ENCODE results near the gene IGFBPL1. TPM values are rescaled to one million over a fixed set of nuclear protein-coding genes. Genes with fewer than 3 reads are reported as not detected.

The IGFBPL1 gene
- total RNA-seq, 4 donors from 2014 or later, result not detected

DNA sequence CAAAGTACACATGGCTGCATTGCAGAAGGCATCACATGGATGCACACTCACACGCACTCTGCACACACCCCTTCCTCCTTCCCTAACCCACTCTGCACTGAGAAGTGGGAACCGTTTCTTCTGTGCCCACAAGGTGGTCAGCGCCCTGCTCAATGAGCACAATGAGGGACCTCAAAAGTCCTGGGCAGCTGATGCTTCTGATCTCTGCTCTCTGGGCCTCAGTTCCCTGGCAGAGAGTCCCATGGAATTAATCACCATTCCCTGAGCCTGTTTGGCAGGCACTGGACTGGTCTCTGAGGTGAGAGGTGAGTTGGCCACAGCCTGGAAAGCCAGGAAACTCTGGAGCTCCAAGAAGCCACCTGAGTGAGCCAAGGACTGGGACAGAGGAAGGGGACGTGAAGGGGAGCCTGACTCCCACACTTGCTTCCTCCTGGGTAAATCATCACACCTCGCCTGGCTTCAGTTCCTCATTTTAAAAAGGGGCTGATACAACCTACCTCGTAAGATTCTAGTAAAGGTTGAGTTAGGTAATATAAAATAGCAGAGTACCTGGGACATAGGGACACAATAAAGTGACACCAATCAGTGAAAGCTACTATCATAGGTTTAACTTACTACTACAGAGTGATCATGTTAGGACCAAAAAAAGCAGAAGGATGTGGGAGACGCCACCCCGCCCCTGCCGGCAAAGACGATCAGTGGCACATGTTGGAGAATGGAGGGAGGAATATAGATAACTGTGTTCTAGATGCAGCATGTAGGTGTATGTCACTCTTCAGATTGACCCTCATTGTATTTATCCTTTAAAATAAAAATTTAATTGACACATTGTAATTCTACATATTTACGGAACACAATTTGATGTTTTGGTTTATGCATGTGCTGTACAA, 21.1 kb upstream of the IGFBPL1 start:
- intact Hi-C loops (cut with DNase I; ENCODE audit: low total_unique reads), result no loop called here
- TF ChIP-seq, protein P1, sequence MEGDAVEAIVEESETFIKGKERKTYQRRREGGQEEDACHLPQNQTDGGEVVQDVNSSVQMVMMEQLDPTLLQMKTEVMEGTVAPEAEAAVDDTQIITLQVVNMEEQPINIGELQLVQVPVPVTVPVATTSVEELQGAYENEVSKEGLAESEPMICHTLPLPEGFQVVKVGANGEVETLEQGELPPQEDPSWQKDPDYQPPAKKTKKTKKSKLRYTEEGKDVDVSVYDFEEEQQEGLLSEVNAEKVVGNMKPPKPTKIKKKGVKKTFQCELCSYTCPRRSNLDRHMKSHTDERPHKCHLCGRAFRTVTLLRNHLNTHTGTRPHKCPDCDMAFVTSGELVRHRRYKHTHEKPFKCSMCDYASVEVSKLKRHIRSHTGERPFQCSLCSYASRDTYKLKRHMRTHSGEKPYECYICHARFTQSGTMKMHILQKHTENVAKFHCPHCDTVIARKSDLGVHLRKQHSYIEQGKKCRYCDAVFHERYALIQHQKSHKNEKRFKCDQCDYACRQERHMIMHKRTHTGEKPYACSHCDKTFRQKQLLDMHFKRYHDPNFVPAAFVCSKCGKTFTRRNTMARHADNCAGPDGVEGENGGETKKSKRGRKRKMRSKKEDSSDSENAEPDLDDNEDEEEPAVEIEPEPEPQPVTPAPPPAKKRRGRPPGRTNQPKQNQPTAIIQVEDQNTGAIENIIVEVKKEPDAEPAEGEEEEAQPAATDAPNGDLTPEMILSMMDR (IDR thresholded peaks at IDR 0.05), result no peak
- TF ChIP-seq POLR2A (IDR thresholded peaks at IDR 0.05), result no peak
- DNase-seq (ENCODE audit: low spot score in 2 of 2), result no peak

DNA sequence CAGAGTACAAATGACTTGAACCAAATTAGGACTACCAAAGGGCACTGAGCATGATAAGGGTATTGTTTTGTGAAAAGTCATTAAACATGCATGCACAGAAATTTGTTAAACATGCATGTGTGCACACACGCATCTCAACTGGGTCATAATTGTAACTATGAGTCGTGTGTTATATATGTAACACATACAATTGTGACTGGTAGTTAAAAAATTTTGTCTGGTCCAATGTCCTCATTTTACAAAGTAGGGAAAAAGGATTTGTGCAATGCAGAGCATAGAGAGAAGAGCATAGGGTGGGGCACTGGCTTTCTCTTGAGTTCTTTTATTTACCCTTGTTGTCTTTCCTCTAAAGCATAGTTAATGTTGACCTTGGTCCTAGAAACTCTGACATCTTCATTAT, 19.3 kb upstream of the IGFBPL1 start:
- no peak for TF ChIP-seq POLR2A (IDR thresholded peaks at IDR 0.05)
- TF ChIP-seq, protein P1 (IDR thresholded peaks at IDR 0.05), result no peak
- no peak for DNase-seq (ENCODE audit: low spot score in 2 of 2)
- H3K4me3 ChIP-seq (ENCODE audit: low read depth, poor library complexity, severe bottlenecking), result no peak overlapping the region
- intact Hi-C loops (cut with DNase I; ENCODE audit: low total_unique reads), result no loop called here
- WGBS, 2 donors, result 48 to 54% methylated on average over 2 of the region's 2 CpGs

More for the DNA sequence above, 21.1 kb upstream of the IGFBPL1 start:
- 68 to 73% methylated on average over 11 of the region's 11 CpGs for WGBS, 2 donors
- no peak overlapping the region for H3K4me3 ChIP-seq (ENCODE audit: low read depth, poor library complexity, severe bottlenecking)

DNA sequence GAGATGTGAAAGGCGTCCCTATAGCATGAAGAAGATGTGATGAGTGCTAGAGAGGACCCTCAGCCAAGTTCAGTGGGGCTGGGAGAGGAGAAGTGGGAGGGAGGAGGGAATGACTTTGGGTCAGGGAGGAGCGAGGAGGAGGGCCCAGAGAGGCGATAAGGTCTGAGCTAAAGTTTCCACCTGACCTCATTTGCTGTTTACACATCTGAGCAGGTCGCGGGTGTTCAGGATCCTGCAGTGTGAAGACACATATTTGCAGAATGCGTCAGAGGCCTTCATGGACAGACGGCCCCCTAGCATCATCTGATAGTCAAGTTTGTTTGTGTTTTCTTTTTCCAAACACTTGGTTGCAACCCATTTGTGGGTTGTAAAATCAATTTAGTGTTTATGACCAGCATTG, 18.9 kb upstream of the IGFBPL1 start:
- intact Hi-C loops (cut with DNase I; ENCODE audit: low total_unique reads), result no loop called here
- TF ChIP-seq POLR2A (IDR thresholded peaks at IDR 0.05), result no peak
- TF ChIP-seq, protein P1 (IDR thresholded peaks at IDR 0.05), result no peak
- WGBS, 2 donors, result 69 to 76% methylated on average over 7 of the region's 7 CpGs
- DNase-seq (ENCODE audit: low spot score in 2 of 2), result no peak
- H3K4me3 ChIP-seq (ENCODE audit: low read depth, poor library complexity, severe bottlenecking), result no peak overlapping the region

DNA sequence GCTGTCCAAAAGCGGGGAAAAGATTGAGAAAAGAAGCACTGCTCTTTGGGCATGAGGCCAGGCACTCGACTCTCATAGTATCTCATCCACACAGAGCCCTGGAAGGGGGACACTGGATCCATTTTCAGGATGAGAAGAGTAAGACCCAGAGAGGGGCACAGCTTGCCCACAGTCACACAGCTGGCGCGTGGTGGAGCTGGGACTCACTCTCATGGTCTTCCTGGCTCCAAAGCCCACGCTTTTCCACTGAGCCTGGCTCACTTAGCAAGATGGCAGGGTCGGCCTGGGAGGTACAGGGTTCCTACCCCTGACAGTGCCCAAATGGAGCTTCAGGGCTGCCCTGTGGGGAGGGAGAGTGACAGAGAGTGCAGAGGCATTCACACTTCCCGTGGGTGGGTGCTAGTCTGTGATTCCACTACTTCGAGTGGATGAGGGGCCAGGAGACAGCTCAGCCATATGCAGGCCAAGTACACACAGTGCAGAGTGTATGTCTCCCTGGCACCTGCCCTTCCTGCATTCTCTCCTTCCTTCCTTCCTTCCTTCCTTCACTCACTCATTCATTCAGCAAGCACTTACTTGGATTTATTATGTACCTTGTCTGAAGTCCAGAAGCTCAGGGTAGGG, 18.3 kb upstream of the IGFBPL1 start:
- H3K4me3 ChIP-seq (ENCODE audit: low read depth, poor library complexity, severe bottlenecking), result no peak overlapping the region
- no peak for TF ChIP-seq POLR2A (IDR thresholded peaks at IDR 0.05)
- TF ChIP-seq, protein P1 (IDR thresholded peaks at IDR 0.05), result no peak
- DNase-seq (ENCODE audit: low spot score in 2 of 2), result no peak
- intact Hi-C loops (cut with DNase I; ENCODE audit: low total_unique reads), result no loop called here
- WGBS, 2 donors, result 62 to 69% methylated on average over 7 to 8 of the region's 8 CpGs

DNA sequence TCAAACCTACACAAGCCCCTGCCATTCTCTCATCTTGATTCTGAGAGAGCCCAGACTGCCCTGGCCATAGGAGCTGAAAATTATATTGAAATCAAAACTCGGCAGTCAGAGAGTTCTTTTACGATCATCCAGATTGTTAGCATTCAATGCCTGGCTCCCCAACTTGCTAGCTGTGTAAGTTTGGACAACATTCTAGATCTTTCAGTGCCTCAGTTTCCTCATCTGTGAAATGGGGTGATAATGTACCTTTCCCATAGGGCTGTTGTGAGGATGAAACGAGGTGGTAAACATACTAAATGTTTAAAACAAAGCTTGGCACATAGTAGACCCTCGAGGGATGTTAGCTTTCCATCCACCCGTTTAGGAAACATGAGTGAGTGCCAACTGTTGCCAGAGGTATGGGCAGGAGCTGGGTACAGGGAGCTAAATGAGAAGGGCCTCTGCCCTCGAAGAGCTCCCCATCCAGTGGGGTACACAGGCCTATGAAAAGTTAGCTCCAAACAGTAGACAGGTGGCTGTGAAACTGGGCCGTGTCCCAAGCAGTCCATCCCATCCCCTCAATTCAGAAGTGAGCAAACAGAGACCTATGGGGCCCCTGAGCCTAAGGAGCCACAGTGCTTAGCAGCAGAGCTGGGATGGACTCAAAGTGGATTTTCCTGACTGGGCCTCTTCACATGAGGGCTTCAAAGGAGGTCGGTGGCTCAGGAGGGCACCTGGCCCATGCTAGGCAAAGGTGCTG, 17.3 kb upstream of the IGFBPL1 start:
- intact Hi-C loops (cut with DNase I; ENCODE audit: low total_unique reads), result no loop called here
- TF ChIP-seq, protein P1 (IDR thresholded peaks at IDR 0.05), result no peak
- TF ChIP-seq POLR2A (IDR thresholded peaks at IDR 0.05), result no peak
- DNase-seq (ENCODE audit: low spot score in 2 of 2), result no peak
- WGBS, 2 donors, result 69 to 74% methylated on average over 8 of the region's 8 CpGs
- H3K4me3 ChIP-seq (ENCODE audit: low read depth, poor library complexity, severe bottlenecking), result no peak overlapping the region
